HG03432 (cell line): ENCODE results near the gene ATRNL1.
"Not testable (repeated sequence)": the region's sequence is repeated elsewhere in the genome, so short reads cannot be mapped to it uniquely, and the experiment has no call there.

ENCODE experiments used
- ATAC-seq: cut with Tn5 transposase; IDR thresholded peaks from one replicate; pipeline ENCODE4 v1.9.1; 2021; ENCODE audit warnings: mild to moderate bottlenecking, moderate library complexity; ENCODE audit not compliant: unreplicated experiment

ATRNL1 gene

GRCh38 chr10:115711306-115711705 is 618.1 kb downstream of the ATRNL1 start:
- no peak for ATAC-seq

- no peak for ATAC-seq
Measured at GRCh38 chr10:115720121-115720520, 627.0 kb downstream of the ATRNL1 start.

DNA sequence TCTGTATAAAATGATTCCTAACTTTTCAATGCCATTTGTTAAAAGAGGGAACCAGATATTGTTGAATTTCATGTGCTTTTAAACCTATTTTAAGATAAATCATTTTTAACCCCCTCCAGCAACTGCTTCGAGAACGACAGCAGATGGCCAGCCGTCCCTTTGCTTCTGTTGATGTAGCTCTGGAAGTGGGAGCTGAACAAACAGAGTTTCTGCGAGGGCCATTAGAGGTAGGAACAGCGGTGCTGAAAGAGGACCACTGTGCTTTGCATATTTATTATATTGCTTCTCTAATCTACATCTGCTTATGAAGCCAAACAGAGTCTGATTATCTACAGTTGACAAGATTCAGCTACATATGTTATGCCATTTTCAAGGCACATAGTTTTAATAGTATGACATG is 634.0 kb downstream of the ATRNL1 start:
- ATAC-seq, result no peak

GRCh38 chr10:115744089-115744488 is 650.9 kb downstream of the ATRNL1 start:
- ATAC-seq, result no peak

GRCh38 chr10:115745943-115746342 is 652.8 kb downstream of the ATRNL1 start:
- ATAC-seq, result no peak

DNA sequence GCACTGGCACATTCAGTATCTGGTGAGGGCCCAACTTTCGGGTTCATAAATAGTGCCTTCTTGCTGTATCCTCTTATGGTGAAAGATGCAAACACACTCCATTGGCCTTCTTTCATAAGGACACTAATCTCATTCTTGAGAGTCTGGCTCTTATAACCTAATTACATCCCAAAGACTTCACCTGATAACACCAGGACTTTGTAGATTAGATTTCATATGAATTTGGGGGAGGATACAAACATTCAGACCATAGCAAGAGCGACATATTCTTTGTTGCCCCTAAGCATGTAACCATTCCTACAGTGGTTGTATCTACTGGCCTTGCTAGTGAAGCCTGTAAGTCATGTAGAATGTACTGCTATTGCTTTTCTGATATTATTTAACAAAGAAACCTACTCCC is 654.6 kb downstream of the ATRNL1 start:
- ATAC-seq, result no peak

DNA sequence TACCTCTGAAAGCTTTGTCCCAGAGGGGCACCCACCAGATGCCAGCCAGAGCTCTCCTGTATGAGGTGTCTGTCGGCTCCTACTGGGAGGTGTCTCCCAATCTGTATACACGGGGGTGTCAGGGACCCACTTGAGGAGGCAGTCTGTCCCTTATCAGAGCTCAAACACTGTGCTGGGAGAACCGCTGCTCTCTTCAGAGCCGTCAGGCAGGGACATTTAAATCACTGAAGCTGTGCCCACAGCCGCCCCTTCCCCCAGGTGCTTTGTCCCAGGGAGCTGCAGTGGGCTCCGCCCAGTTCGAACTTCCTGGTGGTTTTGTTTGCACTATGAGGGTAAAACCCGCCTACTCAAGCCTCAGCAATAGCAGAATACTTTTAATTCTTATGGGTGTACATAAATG is 665.3 kb downstream of the ATRNL1 start:
- ATAC-seq, result not testable (repeated sequence)

DNA sequence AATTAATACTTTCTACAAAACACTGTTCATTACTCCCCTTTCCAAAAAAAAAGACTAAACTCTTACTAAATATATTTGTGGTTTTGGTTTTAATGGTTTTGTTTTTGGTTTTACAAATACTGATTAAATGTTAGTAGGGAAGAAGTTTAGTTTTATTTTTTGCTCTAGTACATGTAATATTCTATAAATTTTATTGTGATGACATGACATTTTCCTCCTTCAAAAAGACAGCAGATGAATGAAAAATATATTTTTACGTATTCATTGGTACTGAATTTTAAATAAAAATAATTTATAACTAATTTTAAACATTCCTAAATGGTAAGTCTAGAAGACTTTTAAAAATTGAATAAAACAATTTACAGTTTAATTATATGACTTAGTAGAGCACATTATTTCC is 667.0 kb downstream of the ATRNL1 start:
- no peak for ATAC-seq

DNA sequence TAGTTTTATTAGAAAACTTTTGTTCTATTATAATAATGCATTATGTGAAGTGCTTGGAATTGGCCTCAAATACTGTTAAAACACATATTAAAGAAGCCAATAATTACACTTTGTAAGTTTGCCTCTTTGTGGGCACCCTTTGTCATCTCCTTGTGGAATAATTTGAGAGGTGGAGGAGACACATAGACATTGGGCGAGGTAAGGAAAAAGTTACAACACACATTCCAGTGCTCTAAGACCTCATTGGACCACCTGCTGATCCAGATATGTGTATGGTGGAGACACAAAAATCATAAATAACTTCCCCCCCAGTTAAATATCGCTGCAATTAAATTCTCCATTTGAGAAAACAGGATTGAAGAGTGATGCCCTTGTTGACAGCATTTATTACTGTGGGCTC is 668.0 kb downstream of the ATRNL1 start:
- ATAC-seq, result no peak

- ATAC-seq, result no peak
Measured at GRCh38 chr10:115762029-115762428, 668.9 kb downstream of the ATRNL1 start.

GRCh38 chr10:115771755-115772154 is 678.6 kb downstream of the ATRNL1 start:
- ATAC-seq, result no peak

GRCh38 chr10:115772606-115773005 is 679.4 kb downstream of the ATRNL1 start:
- ATAC-seq, result no peak

DNA sequence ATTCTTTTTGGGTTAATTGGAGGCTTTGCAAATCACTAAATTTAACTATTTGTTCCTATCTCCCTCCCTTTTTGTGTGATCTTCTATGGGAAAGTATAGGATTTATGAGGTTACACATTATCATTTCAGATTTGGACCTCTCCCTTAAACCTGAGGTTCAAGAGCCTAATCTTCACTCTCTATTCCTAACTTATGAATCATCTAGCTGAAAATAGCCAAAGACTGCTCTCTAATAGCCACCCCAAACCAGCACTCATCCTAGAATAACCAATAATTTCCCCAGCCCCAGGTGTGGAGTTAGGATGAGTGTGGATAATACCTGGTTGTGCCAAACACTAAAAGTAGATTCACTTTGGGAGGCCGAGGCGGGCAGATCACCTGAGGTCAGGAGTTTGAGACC is 680.7 kb downstream of the ATRNL1 start:
- ATAC-seq, result no peak

DNA sequence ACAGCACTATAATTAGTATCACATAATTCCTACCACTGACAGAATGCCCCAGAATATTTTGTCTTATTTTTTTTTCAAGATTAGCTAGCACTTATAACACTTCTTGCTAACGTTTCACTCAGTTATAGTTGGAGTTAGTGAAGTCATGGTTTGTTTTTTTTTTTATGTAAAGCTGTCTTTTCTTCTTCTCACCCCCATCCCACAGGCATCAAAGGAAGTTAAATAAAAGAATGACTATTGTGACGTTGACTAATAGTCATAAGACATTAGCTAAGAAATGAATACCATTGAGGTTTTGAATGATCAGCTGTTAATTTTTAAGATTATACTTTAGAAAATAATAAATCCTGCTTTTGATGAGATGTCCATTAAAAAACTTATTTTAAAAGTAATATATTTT is 681.6 kb downstream of the ATRNL1 start:
- no peak for ATAC-seq

DNA sequence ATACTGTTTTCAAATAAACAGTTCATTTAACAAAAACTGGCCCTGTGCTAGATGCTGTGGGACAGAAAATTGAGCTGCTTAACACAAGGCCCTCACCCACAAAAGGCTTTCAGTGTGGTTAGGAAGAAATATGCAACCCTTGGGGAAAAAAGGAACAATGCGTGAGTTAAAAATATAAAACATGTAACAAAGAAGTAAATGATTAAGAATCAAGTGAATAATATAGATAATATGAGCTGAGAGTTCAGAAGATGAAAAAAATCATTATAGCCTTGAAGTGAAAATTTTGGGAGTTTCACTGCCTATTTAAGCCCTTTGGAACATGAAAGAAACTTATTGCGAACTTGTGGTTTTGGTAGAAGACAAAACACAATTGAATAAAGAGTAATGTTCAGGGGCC is 684.5 kb downstream of the ATRNL1 start:
- ATAC-seq, result no peak

DNA sequence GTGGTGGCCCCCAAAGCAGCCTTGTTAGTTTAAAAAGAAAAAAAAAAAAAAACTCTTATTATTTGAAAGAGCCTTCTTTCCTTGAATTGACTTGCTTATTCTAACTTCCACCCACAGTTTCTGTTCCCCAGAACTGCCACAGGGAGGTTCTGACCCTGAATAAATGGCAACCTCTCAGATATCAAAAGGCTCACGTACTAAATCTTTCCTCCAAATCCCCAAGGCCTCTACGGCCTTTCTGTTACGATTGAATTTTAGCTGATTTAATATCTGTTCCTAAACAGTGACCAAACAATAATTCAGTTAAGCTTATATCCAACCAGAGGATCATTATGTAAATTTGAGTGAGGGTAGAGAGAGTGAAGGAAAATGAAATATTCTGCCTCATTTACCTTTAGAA is 697.1 kb downstream of the ATRNL1 start:
- ATAC-seq, result no peak

DNA sequence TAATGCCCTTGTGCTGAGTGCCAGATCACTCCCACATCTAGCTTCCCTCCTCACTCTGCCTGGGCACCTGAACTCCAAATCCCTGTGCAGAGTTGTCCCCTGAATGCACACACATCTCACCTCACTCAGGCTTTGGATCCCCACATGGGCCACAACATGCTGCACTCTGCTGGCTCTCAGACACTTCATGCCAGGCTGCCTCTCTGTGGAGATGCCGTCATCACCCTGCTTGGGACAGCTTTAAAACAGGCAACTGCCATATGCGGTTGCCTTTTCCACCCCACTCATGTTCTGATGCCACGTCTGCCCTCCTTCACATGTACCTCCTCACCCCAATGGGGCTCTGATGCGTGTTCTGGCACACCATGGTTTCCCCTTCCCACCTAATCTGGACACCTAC is 702.8 kb downstream of the ATRNL1 start:
- no peak for ATAC-seq

DNA sequence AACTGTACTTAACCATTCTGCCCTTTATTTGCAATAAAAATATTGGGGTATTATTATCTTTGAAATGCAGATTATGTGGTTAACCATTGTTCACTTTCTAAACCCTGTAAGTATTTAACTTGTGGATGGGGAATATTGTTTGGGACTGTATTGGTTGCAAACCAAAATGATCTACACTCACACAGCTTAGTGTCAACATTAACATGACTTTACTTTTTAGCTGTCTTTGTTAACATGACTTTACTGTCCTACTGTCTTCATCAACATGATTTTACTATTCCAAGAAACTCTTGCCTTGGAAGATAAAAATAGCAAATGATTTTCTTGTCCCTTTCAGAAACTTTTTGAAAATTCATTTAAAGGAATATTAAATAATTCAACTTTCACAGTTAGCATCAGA is 708.3 kb downstream of the ATRNL1 start:
- no peak for ATAC-seq

- no peak for ATAC-seq
Measured at GRCh38 chr10:115801992-115802391, 708.8 kb downstream of the ATRNL1 start.

DNA sequence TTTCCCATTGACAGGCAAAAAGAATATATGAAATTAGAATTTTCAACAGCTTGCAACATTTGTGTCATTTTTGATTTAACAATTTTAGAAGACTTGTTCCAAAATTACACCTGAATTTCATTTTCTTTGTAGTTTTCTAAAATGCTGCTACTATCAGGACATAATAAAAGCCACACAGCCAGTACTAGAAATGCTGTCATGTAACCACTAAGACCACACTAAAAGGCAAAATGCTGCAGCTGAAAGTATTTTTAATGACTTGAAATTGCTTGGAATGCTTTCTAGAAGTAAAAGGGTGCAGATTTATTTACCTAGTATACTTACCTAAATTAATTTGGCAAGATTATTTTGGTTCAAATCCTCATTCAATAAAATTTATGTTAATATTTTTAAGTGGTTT is 709.7 kb downstream of the ATRNL1 start:
- ATAC-seq, result no peak

DNA sequence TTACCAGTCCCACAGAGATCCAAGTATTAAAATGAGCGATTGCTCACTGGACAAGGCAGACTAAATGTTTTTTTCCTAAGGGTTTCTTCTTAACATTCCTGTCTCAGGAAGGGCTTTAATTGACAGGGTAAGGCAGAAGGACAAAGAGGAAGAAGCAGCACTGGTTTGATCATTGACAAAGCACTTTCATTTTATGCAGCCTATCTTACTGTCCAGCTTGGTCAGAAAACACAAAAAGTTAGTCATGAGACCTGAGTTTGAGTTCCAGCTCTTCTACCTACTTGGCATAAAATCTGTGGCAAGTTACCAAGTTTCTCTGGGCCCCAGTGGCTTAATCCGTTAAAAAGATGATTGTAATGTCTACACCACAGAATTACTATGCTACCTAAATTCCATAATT is 721.4 kb downstream of the ATRNL1 start:
- no peak for ATAC-seq

DNA sequence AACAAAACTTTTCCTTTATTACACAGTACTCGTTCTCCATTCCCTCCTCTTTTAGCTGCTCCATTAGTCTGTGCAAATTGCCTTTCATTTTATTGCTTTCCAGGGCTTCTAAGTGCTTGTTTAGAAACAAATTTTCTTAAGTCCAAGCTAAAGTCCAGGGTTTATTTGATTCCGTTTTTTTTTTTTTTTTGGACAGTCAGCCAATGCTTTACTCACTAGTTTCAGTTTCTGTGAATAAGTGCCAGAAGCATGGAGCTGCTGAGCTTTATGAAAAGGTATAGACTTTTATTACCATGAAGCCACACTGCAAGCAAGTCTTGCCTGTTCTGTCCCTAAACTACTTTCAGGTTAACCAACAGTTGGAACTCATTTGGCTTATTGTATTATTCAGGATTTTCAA is 724.8 kb downstream of the ATRNL1 start:
- no peak for ATAC-seq

GRCh38 chr10:115826396-115826795 is 733.2 kb downstream of the ATRNL1 start:
- no peak for ATAC-seq
